Measurements from ENCODE around the gene SLC2A5. TPM values are rescaled to one million over a fixed set of nuclear protein-coding genes. Genes with fewer than 3 reads are reported as not detected.

SLC2A5 gene
- total RNA-seq, 1 donor from 2014 or later: 0.79 TPM

GRCh38 chr1:9086045-9086444, 16.6 kb upstream of the SLC2A5 start:
- no peak overlapping the region for H3K27ac Mint-ChIP-seq (ENCODE audit: unreplicated experiment)
- H3K4me1 Mint-ChIP-seq (ENCODE audit: low read depth, unreplicated experiment): peaks cover 17% of the 10 kb centered on the region
- H3K4me1 ChIP-seq (ENCODE audit: insufficient read depth, low read length): peaks cover 17% of the 10 kb centered on the region
- H4K20me1 ChIP-seq (ENCODE audit: insufficient read depth, low read length): no peaks in the 10 kb centered on the region
- H2AFZ ChIP-seq (ENCODE audit: low read depth, low read length): no peak overlapping the region
- no peak overlapping the region for H3K9ac ChIP-seq (ENCODE audit: low read length)
- H3K9me3 ChIP-seq (ENCODE audit: insufficient read depth, low read depth, low read length): peaks cover 5% of the 10 kb centered on the region
- H3K4me3 Mint-ChIP-seq (ENCODE audit: unreplicated experiment): no peak overlapping the region
- H3K36me3 ChIP-seq (ENCODE audit: insufficient read depth, low read length): no peaks in the 10 kb centered on the region
- no peaks in the 10 kb centered on the region for H3K79me2 ChIP-seq (ENCODE audit: insufficient read depth, low read length)
- no peak overlapping the region for H3K27ac ChIP-seq (ENCODE audit: low read depth, low read length)
- TF ChIP-seq EZH2 (IDR thresholded peaks at IDR 0.05; ENCODE audit: insufficient read depth, low read length) (no peak), CTCF (IDR thresholded peaks at IDR 0.05; ENCODE audit: insufficient read depth, low read depth, low read length) (no peak)
- H3K36me3 Mint-ChIP-seq (ENCODE audit: low read depth, unreplicated experiment): peaks cover 2% of the 10 kb centered on the region
- no peak for FAIRE-seq
- H3K4me2 ChIP-seq (ENCODE audit: low read length): no peak overlapping the region
- no peak overlapping the region for H3K4me3 ChIP-seq (ENCODE audit: insufficient read depth, low read depth, low read length)
- no peak for DNase-seq (ENCODE audit: low read depth)
- peaks cover 30% of the 10 kb centered on the region for H3K27me3 ChIP-seq (ENCODE audit: insufficient read depth, low read length)
- H3K9me3 Mint-ChIP-seq (ENCODE audit: unreplicated experiment): peaks cover 7% of the 10 kb centered on the region
- peaks cover 15% of the 10 kb centered on the region for H3K27me3 Mint-ChIP-seq (ENCODE audit: low read depth, unreplicated experiment)

DNA sequence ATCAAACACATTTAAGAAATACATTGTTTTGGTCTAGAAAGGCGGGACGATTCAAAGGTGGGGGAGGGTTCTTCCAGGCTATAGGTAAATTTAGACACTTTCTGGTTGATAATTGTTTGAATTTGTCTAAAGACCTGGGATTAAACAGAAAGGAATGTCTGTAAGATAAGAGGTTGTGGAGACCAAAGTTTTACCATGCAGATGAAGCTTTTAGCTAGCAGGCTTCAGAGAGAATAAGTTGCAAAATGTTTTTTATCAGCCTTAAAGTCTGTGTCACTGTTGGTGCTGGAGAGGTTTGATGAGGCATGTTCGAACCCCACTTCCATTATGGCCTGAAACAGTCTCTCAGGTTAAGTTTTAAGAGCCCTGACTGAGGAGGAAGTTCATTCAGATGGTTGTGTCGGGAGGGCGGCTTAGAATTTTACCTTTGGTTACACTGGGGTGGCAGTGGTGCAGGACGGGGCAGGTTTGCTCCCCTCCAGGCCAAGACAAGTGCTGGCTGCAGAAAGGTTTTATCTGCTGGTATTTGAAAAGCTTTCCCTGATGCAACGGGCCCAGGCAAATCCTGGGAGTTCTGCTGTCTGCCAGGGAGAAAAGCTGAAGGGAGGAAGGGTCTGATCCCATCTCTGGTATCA, 16.0 kb upstream of the SLC2A5 start:
- no peaks in the 10 kb centered on the region for H3K79me2 ChIP-seq (ENCODE audit: insufficient read depth, low read length)
- H3K36me3 ChIP-seq (ENCODE audit: insufficient read depth, low read length): no peaks in the 10 kb centered on the region
- H3K9me3 ChIP-seq (ENCODE audit: insufficient read depth, low read depth, low read length): peaks cover 5% of the 10 kb centered on the region
- no peak overlapping the region for H3K4me3 ChIP-seq (ENCODE audit: insufficient read depth, low read depth, low read length)
- TF ChIP-seq EZH2 (IDR thresholded peaks at IDR 0.05; ENCODE audit: insufficient read depth, low read length): no peak
- no peak for TF ChIP-seq CTCF (IDR thresholded peaks at IDR 0.05; ENCODE audit: insufficient read depth, low read depth, low read length)
- Mint-ChIP-seq H3K4me1 (ENCODE audit: low read depth, unreplicated experiment) (peaks cover 17% of the 10 kb centered on the region), H3K9me3 (ENCODE audit: unreplicated experiment) (peaks cover 7% of the 10 kb centered on the region), H3K27ac (ENCODE audit: unreplicated experiment) (peak overlapping the region; percentile 28), H3K4me3 (ENCODE audit: unreplicated experiment) (no peak overlapping the region), H3K36me3 (ENCODE audit: low read depth, unreplicated experiment) (peaks cover 2% of the 10 kb centered on the region), H3K27me3 (ENCODE audit: low read depth, unreplicated experiment) (peaks cover 15% of the 10 kb centered on the region)
- peak; percentile 45 for DNase-seq (ENCODE audit: low read depth)
- peaks cover 23% of the 10 kb centered on the region for H3K4me1 ChIP-seq (ENCODE audit: insufficient read depth, low read length)
- no peak overlapping the region for H3K27ac ChIP-seq (ENCODE audit: low read depth, low read length)
- no peak overlapping the region for H3K4me2 ChIP-seq (ENCODE audit: low read length)
- H3K27me3 ChIP-seq (ENCODE audit: insufficient read depth, low read length): peaks cover 28% of the 10 kb centered on the region
- no peaks in the 10 kb centered on the region for H4K20me1 ChIP-seq (ENCODE audit: insufficient read depth, low read length)
- no peak overlapping the region for H2AFZ ChIP-seq (ENCODE audit: low read depth, low read length)
- peak; percentile 64 for FAIRE-seq
- no peak overlapping the region for H3K9ac ChIP-seq (ENCODE audit: low read length)

GRCh38 chr1:9084906-9085305, 15.5 kb upstream of the SLC2A5 start:
- H3K4me3 Mint-ChIP-seq (ENCODE audit: unreplicated experiment): no peak overlapping the region
- H3K36me3 Mint-ChIP-seq (ENCODE audit: low read depth, unreplicated experiment): peaks cover 2% of the 10 kb centered on the region
- DNase-seq (ENCODE audit: low read depth): no peak
- Histone ChIP-seq H2AFZ (ENCODE audit: low read depth, low read length) (no peak overlapping the region), H3K36me3 (ENCODE audit: insufficient read depth, low read length) (no peaks in the 10 kb centered on the region), H4K20me1 (ENCODE audit: insufficient read depth, low read length) (no peaks in the 10 kb centered on the region), H3K79me2 (ENCODE audit: insufficient read depth, low read length) (no peaks in the 10 kb centered on the region), H3K4me2 (ENCODE audit: low read length) (no peak overlapping the region), H3K9me3 (ENCODE audit: insufficient read depth, low read depth, low read length) (peaks cover 5% of the 10 kb centered on the region), H3K27ac (ENCODE audit: low read depth, low read length) (no peak overlapping the region), H3K4me3 (ENCODE audit: insufficient read depth, low read depth, low read length) (no peak overlapping the region), H3K27me3 (ENCODE audit: insufficient read depth, low read length) (peaks cover 23% of the 10 kb centered on the region), H3K4me1 (ENCODE audit: insufficient read depth, low read length) (peaks cover 25% of the 10 kb centered on the region), H3K9ac (ENCODE audit: low read length) (no peak overlapping the region)
- TF ChIP-seq EZH2 (IDR thresholded peaks at IDR 0.05; ENCODE audit: insufficient read depth, low read length): no peak
- peaks cover 15% of the 10 kb centered on the region for H3K27me3 Mint-ChIP-seq (ENCODE audit: low read depth, unreplicated experiment)
- H3K4me1 Mint-ChIP-seq (ENCODE audit: low read depth, unreplicated experiment): peaks cover 17% of the 10 kb centered on the region
- H3K9me3 Mint-ChIP-seq (ENCODE audit: unreplicated experiment): peaks cover 7% of the 10 kb centered on the region
- no peak for FAIRE-seq
- peak overlapping the region; percentile 28 for H3K27ac Mint-ChIP-seq (ENCODE audit: unreplicated experiment)
